Prostate gland (tissue), 2 donors: Measurements from ENCODE around the gene BTAF1. TPM values are rescaled to one million over a fixed set of nuclear protein-coding genes. Genes with fewer than 3 reads are reported as not detected.

ENCODE experiments used
- DNase-seq: peaks from one replicate; pipeline ENCODE4 v3.0.0-alpha.2; 2019; ENCODE audit warnings: low spot score
- H3K27ac ChIP-seq, 2 donors: fragments of 200-600 bp; sonication (generic); 2 replicates each; pipeline ENCODE4 v1.5.1; 2017 to 2019
- H3K27me3 ChIP-seq: fragments of 200-600 bp; sonication (generic); replicated peaks from 2 replicates; pipeline ENCODE4 v1.5.1; 2019; ENCODE audit not compliant: insufficient read depth
- H3K36me3 ChIP-seq, 2 donors: fragments of 200-600 bp; sonication (generic); 1 replicate in 1 of 2; 2 replicates in 1 of 2; pipeline versions ENCODE4 v1.5.1 to v1.8.1; 2017 to 2019
- H3K4me1 ChIP-seq: fragments of 200-600 bp; sonication (generic); replicated peaks from 2 replicates; pipeline ENCODE4 v1.5.1; 2019
- H3K4me3 ChIP-seq, 2 donors: fragments of 200-600 bp; sonication (generic); 2 replicates each; pipeline ENCODE4 v1.5.1; 2017 to 2019
- H3K9me3 ChIP-seq: fragments of 200-600 bp; sonication (generic); 2 replicates; pipeline ENCODE4 v1.5.1; 2017
- CTCF ChIP-seq, 4 experiments: fragments of 200-600 bp in 2 of 4; fragments of 450-650 bp in 2 of 4; sonication (generic) in 2 of 4; IDR thresholded peaks; 1 replicate in 3 of 4; 2 replicates in 1 of 4; pipeline ENCODE4 v1.5.1; 2016 to 2019; ENCODE audit warnings: antibody characterized with exemption in 4 of 4, mild to moderate bottlenecking in 2 of 4, moderate library complexity in 2 of 4
- POLR2A ChIP-seq: fragments of 450-650 bp; IDR thresholded peaks from one replicate; pipeline ENCODE4 v1.6.1; 2016; ENCODE audit warnings: antibody characterized with exemption, mild to moderate bottlenecking
- POLR2AphosphoS5 ChIP-seq: sonication (generic); formaldehyde crosslinking; IDR thresholded peaks from one replicate; pipeline ENCODE4 v1.6.1; 2017; ENCODE audit warnings: antibody characterized with exemption
- WGBS: methylation state at CpG from one replicate; pipeline ENCODE4 v1.1.5; 2018; 5-methylcytosine and 5-hydroxymethylcytosine counted together
- intact Hi-C: fragments of 100-400 bp; cut with DNase I; formaldehyde crosslinking; loops from one replicate; pipeline ENCODE4 v1.14.2; 2022
- total RNA-seq, 2 donors: library from RNA; depleted of rRNA; stranded (reverse); fragments of >200 nt; gene quantifications; one replicate each; pipeline ENCODE4 v1.1.0, GENCODE V29; 2016

The BTAF1 gene
- total RNA-seq, 2 donors from 2014 or later, result 31.2 to 43.2 TPM

- no peak for DNase-seq
- no peaks in the 10 kb centered on the region for H3K9me3 ChIP-seq
- H3K4me3 ChIP-seq, result no peak overlapping the region
- no peak for TF ChIP-seq CTCF (IDR thresholded peaks at IDR 0.05)
- TF ChIP-seq POLR2AphosphoS5, result no peak
- TF ChIP-seq POLR2A, result no peak
- H3K36me3 ChIP-seq, result no peaks in the 10 kb centered on the region
- peaks cover 5% of the 10 kb centered on the region for H3K4me1 ChIP-seq
- intact Hi-C loops, result no loop called here
- H3K27ac ChIP-seq, result peak overlapping the region in 1 of 2 donors; percentile 8
- WGBS, result 17% methylated on average over 1 of the region's 1 CpG
- H3K27me3 ChIP-seq, result no peaks in the 10 kb centered on the region
Observed at GRCh38 chr10:91932737-91933136, 9.2 kb downstream of the BTAF1 start.

GRCh38 chr10:91935886-91936285 is 12.3 kb downstream of the BTAF1 start:
- H3K36me3 ChIP-seq, result no peaks in the 10 kb centered on the region
- H3K4me1 ChIP-seq, result peaks cover 5% of the 10 kb centered on the region
- H3K9me3 ChIP-seq, result no peaks in the 10 kb centered on the region
- no peak for DNase-seq
- intact Hi-C loops, result no loop called here
- no peaks in the 10 kb centered on the region for H3K27me3 ChIP-seq
- TF ChIP-seq POLR2A (no peak), CTCF (IDR thresholded peaks at IDR 0.05) (no peak), POLR2AphosphoS5 (no peak)
- H3K4me3 ChIP-seq, result no peak overlapping the region
- no peak overlapping the region for H3K27ac ChIP-seq
- WGBS, result 86% methylated on average over 2 of the region's 2 CpGs

GRCh38 chr10:91939653-91940052 is 16.1 kb downstream of the BTAF1 start:
- no peak for TF ChIP-seq POLR2A
- TF ChIP-seq POLR2AphosphoS5, result no peak
- no peak for TF ChIP-seq CTCF (IDR thresholded peaks at IDR 0.05)
- no peak for DNase-seq
- WGBS, result 77% methylated on average over 4 of the region's 4 CpGs
- Histone ChIP-seq H3K4me3 (no peak overlapping the region), H3K27ac (no peak overlapping the region), H3K9me3 (no peaks in the 10 kb centered on the region), H3K27me3 (no peaks in the 10 kb centered on the region), H3K4me1 (no peaks in the 10 kb centered on the region), H3K36me3 (peaks cover 0 to 4% of the 10 kb centered on the region in 2 donors)
- intact Hi-C loops, result no loop called here

GRCh38 chr10:91941426-91941825 is 17.9 kb downstream of the BTAF1 start:
- TF ChIP-seq CTCF (IDR thresholded peaks at IDR 0.05) (no peak), POLR2AphosphoS5 (no peak), POLR2A (no peak)
- Histone ChIP-seq H3K4me3 (no peak overlapping the region), H3K9me3 (no peaks in the 10 kb centered on the region), H3K4me1 (no peaks in the 10 kb centered on the region), H3K36me3 (peaks cover 0 to 6% of the 10 kb centered on the region in 2 donors), H3K27me3 (no peaks in the 10 kb centered on the region), H3K27ac (no peak overlapping the region)
- DNase-seq, result no peak
- intact Hi-C loops, result no loop called here
- WGBS, result 52% methylated on average over 1 of the region's 1 CpG

GRCh38 chr10:91944880-91945630 is 21.5 kb downstream of the BTAF1 start:
- no peak for DNase-seq
- TF ChIP-seq POLR2A (no peak), POLR2AphosphoS5 (no peak), CTCF (IDR thresholded peaks at IDR 0.05) (no peak)
- Histone ChIP-seq H3K4me3 (no peak overlapping the region), H3K27me3 (no peaks in the 10 kb centered on the region), H3K36me3 (peaks cover 0 to 6% of the 10 kb centered on the region in 2 donors), H3K27ac (no peak overlapping the region), H3K4me1 (no peaks in the 10 kb centered on the region), H3K9me3 (no peaks in the 10 kb centered on the region)
- intact Hi-C loops, result no loop called here
- WGBS, result 90% methylated on average over 5 of the region's 5 CpGs
